Stimulated activated CD8-positive, alpha-beta memory T cell treated with anti-CD3 and anti-CD28 coated beads, Interleukin-4, amount 100 ng/mL, for 4 hours (primary cell): ENCODE results near the gene CCDC152.

ENCODE experiments used
- DNase-seq, 2 donors: peaks; one replicate each; pipeline ENCODE4 v3.0.0-alpha.2; 2020; ENCODE audit warnings: low read depth in 2 of 2, low spot score in 1 of 2

The CCDC152 gene

GRCh38 chr5:42779083-42779482 lies 22.5 kb downstream of the CCDC152 start:
- DNase-seq: no peak

GRCh38 chr5:42781584-42781983 lies 25.0 kb downstream of the CCDC152 start:
- no peak for DNase-seq

- no peak for DNase-seq
These were observed 27.5 kb downstream of the CCDC152 start for GRCh38 chr5:42784132-42784531.

GRCh38 chr5:42785756-42786155 lies 29.1 kb downstream of the CCDC152 start:
- DNase-seq: no peak

- no peak for DNase-seq
These were observed 30.5 kb downstream of the CCDC152 start for GRCh38 chr5:42787073-42787472.

- DNase-seq: no peak
These were observed 31.2 kb downstream of the CCDC152 start for GRCh38 chr5:42787845-42788244.

- DNase-seq: no peak
These were observed 34.5 kb downstream of the CCDC152 start for GRCh38 chr5:42791151-42791550.

GRCh38 chr5:42798284-42799240 lies 41.9 kb downstream of the CCDC152 start:
- DNase-seq: no peak

- no peak for DNase-seq
These were observed 42.6 kb downstream of the CCDC152 start for GRCh38 chr5:42799241-42799608.

- no peak for DNase-seq
These were observed 43.1 kb downstream of the CCDC152 start for GRCh38 chr5:42799668-42800114.

- no peak for DNase-seq
These were observed 44.2 kb downstream of the CCDC152 start for GRCh38 chr5:42800748-42801330.

GRCh38 chr5:42801516-42802166 lies 45.0 kb downstream of the CCDC152 start:
- DNase-seq: no peak

GRCh38 chr5:42804717-42805339 lies 48.2 kb downstream of the CCDC152 start:
- no peak for DNase-seq

GRCh38 chr5:42806004-42806700 lies 49.5 kb downstream of the CCDC152 start:
- no peak for DNase-seq

- no peak for DNase-seq
These were observed 50.2 kb downstream of the CCDC152 start for GRCh38 chr5:42806701-42807262.

GRCh38 chr5:42807722-42808447 lies 51.3 kb downstream of the CCDC152 start:
- no peak for DNase-seq

- DNase-seq: no peak
These were observed 52.4 kb downstream of the CCDC152 start for GRCh38 chr5:42808888-42809611.

- DNase-seq: no peak
These were observed 54.4 kb downstream of the CCDC152 start for GRCh38 chr5:42810834-42811590.
